ENCODE results near the gene KCNRG. TPM values are rescaled to one million over a fixed set of nuclear protein-coding genes. Genes with fewer than 3 reads are reported as not detected.
"Not testable (repeated sequence)": the region's sequence is repeated elsewhere in the genome, so short reads cannot be mapped to it uniquely, and the experiment has no call there.

The KCNRG gene
- total RNA-seq, 4 donors from 2014 or later: 0.56 to 1.0 (median 0.89) TPM

DNA sequence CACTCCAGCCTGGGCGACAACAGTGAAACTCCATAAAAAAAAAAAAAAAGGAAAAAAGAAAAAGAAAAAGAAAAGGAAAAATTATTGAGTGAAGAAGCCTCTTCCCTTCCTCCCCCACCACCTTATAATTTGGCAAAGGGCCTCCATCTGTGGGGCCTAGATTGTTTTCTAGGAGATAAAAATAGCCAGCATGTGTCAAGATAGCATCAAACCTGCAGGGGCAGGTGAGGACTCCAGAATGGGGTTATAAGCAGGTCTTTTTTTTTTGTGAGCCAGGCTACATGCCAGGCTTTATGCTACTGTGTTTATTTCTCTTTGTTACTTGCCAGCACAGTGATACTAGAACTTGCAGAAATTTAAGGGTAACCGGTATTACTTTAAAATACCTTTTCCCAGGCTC is 30.1 kb upstream of the KCNRG start:
- TF ChIP-seq, protein P1, sequence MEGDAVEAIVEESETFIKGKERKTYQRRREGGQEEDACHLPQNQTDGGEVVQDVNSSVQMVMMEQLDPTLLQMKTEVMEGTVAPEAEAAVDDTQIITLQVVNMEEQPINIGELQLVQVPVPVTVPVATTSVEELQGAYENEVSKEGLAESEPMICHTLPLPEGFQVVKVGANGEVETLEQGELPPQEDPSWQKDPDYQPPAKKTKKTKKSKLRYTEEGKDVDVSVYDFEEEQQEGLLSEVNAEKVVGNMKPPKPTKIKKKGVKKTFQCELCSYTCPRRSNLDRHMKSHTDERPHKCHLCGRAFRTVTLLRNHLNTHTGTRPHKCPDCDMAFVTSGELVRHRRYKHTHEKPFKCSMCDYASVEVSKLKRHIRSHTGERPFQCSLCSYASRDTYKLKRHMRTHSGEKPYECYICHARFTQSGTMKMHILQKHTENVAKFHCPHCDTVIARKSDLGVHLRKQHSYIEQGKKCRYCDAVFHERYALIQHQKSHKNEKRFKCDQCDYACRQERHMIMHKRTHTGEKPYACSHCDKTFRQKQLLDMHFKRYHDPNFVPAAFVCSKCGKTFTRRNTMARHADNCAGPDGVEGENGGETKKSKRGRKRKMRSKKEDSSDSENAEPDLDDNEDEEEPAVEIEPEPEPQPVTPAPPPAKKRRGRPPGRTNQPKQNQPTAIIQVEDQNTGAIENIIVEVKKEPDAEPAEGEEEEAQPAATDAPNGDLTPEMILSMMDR (IDR thresholded peaks at IDR 0.05): no peak
- DNase-seq (ENCODE audit: low spot score) (no peak), ATAC-seq (ENCODE audit: low FRiP score) (no peak)

DNA sequence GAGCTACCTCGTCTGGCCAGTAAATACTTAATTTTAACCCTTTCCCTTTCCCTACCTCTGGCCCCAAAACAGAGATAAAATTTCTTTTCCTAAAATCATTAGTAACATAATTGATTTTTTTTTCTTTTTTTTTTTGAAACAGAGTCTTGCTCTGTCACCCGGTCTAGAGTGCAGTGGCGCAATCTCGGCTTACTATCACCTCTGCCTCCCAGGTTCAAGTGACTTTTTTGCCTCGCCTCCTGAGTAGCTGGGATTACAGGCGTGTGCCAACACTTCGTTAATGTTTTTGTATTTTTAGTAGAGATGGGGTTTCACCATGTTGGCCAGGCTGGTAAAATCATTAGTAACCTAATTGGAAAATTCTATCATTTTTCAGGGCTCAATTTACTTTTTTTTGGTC is 28.8 kb upstream of the KCNRG start:
- no peak for ATAC-seq (ENCODE audit: low FRiP score)
- TF ChIP-seq, protein P1 (IDR thresholded peaks at IDR 0.05): no peak
- DNase-seq (ENCODE audit: low spot score): no peak

DNA sequence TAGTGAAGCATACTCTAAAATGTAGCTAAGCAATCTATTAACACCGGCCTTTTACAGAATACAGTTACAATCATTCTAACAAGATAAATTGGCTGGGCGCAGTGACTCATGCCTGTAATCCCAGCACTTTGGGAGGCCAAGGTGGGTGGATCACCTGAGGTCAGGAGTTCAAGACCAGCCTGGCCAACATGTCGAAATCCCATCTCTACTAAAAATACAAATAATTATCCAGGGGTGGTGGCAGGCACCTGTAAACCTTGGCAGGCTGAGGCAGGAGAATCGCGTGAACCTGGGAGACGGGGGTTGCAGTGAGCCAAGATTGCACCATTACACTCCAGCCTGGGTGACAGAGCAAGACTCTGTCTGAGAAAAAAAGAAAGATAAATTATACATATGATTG is 24.6 kb upstream of the KCNRG start:
- DNase-seq (ENCODE audit: low spot score); ATAC-seq (ENCODE audit: low FRiP score): not testable (repeated sequence)

DNA sequence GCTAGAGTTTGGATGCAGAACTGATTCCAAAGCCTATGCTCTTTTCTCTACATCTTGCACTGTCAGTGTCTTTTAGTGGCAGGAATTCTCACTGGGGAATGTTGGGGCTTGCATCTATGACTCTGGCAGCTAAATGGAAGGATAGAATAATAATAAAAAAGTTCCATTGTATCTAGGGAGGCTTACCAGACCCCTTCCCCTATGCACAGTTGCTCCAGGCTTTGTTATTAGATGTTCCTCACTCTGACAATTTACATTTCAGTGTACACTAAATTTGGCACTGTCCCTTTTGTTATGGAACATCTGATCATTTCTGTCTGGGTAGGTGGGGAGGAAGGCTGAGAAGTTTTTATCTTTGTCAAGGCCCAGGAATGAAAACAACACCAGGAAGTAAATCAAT is 22.1 kb upstream of the KCNRG start:
- DNase-seq (ENCODE audit: low spot score) (no peak), ATAC-seq (ENCODE audit: low FRiP score) (no peak)
- TF ChIP-seq, protein P1 (IDR thresholded peaks at IDR 0.05): no peak

DNA sequence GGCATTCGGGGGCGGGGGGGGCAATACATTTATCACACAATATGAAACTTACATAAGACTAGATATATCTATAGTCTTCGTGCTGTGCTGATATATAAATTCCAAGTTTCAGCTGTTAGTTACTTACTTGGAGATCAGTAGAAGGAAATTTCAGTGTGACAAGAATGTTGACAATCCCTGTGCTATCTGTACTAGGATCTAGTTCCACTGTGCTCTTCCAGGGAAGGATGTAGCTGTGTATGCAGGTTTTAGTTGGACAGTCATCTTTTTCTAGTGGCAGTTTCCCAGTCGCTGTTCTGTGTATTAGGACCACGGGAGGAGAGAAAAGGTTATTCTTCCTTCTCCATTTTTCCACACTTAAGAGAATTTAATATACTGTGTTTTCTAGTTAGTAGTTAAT is 21.6 kb upstream of the KCNRG start:
- TF ChIP-seq, protein P1 (IDR thresholded peaks at IDR 0.05): no peak
- ATAC-seq (ENCODE audit: low FRiP score) (no peak), DNase-seq (ENCODE audit: low spot score) (no peak)

DNA sequence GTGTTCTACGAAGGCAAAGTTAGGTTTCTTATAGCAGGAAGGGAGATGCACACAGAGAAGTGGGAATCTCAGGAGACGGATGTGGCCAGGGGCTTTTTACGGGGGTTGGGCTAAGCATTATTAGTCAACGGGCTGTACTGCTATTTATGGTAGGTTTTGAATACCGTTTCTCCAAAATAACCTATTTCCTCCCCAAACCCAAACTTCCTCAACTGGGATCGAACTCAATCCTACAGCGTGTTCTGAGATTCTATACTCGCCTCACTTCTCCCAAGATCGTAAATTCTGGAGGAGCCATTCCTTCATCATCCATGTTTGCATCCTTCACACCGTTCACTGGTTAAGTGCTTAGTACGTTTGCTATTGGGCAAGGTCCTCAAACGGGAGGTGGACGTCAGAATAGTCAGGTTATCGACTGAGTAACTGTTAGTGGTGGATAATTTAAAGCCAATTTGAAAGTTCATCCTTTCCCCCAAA is 19.6 kb upstream of the KCNRG start:
- TF ChIP-seq, protein P1 (IDR thresholded peaks at IDR 0.05): no peak
- ATAC-seq (ENCODE audit: low FRiP score): no peak
- DNase-seq (ENCODE audit: low spot score): no peak

DNA sequence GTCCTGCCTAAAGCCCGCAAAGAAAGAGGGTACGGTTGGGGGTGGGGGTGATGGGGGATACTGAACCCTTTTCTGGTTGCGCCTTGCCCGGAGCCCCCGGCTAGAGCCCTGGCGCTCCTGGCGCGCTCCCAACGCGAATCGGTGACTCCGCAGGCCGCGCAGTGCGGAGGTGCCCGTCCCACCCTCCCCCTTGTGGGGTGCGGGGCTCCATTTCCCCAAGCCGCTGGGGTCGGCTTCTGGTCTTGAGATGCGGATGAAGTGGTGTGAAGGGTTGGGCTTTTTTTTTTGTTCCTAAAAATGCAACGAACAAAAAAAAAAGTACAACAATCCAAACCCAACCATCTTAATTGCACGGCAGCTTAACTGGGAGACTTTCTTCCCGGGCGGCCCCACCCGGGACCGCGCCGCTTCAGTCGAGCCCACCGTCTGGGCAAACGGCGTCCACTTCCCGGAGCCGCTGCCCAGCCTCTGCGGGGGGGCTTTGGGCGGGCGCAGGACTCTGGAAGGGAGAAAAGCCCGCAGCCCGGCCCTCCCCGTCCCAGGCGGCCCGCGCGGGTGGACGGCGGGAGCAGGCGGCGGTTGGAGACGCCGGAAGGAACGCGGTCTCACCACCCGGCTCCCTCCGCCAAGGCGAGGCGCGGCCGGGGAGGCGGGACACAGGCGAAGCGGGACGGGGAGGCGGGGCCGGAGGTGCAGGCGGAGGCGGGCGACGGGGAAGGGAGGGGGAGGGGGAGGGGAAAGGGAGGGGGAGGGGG is 18.9 kb upstream of the KCNRG start:
- DNase-seq (ENCODE audit: low spot score) (peak; percentile 76), ATAC-seq (ENCODE audit: low FRiP score) (peak; percentile 81)
- TF ChIP-seq, protein P1 (IDR thresholded peaks at IDR 0.05): no peak
